Endothelial cell of umbilical vein (primary cell): ENCODE results near the gene SORCS2. TPM values are rescaled to one million over a fixed set of nuclear protein-coding genes. Genes with fewer than 3 reads are reported as not detected.

Source experiments
- BruUV-seq: library from RNA; stranded (reverse); fragments of 400-500 nt; replicated peaks from 2 replicates; lab custom pipeline; 2021; lab: Mats Ljungman, UMichigan
- CTCF ChIA-PET: fragments of 300-600, 350-600 bp; sonication (Branson Sonifier 250); formaldehyde crosslinking; loops from one replicate; lab custom pipeline; 2021; ENCODE audit warnings: antibody characterized with exemption, inconsistent platforms; lab: Charles Lee
- POLR2A ChIA-PET: fragments of 300-600, 350-600 bp; sonication (Branson Sonifier 250); formaldehyde crosslinking; loops from one replicate; lab custom pipeline; 2021; ENCODE audit warnings: antibody characterized with exemption, inconsistent platforms; lab: Charles Lee
- DNase-seq: peaks from one replicate; pipeline ENCODE4 v3.0.0-alpha.2; 2011; ENCODE audit warnings: low read depth, low spot score
- FAIRE-seq: peaks from 2 replicates; lab custom pipeline; 2011; peaks lifted over from hg19 to GRCh38; lab: Jason Lieb, UNC
- H2AFZ ChIP-seq: 2 replicates; pipeline ENCODE4 v1.6.0; 2012; ENCODE audit warnings: low read depth, low read length, control low read depth, inconsistent platforms
- H3K27ac ChIP-seq: 2 replicates; pipeline ENCODE4 v1.5.1; 2011; ENCODE audit warnings: low read depth, mild to moderate bottlenecking, control low read depth, low read length, moderate library complexity; ENCODE audit not compliant: insufficient read depth
- H3K27me3 ChIP-seq, 2 experiments: 2 replicates each; pipeline versions ENCODE4 v1.6.0 to v1.6.1; 2011; ENCODE audit warnings: low read length in 2 of 2, mixed read lengths in 1 of 2; ENCODE audit not compliant: control insufficient read depth in 2 of 2, insufficient read depth in 2 of 2
- H3K36me3 ChIP-seq, 2 experiments: 2 replicates in 1 of 2; 3 replicates in 1 of 2; pipeline ENCODE4 v1.5.1; 2011; ENCODE audit warnings: low read length in 2 of 2, mild to moderate bottlenecking in 1 of 2, moderate library complexity in 1 of 2; ENCODE audit not compliant: control insufficient read depth in 2 of 2, insufficient read depth in 2 of 2; ENCODE audit errors: extremely low read depth in 1 of 2
- H3K4me1 ChIP-seq: 3 replicates; pipeline ENCODE4 v1.5.1; 2011; ENCODE audit warnings: mild to moderate bottlenecking, low read length; ENCODE audit not compliant: control insufficient read depth, insufficient read depth; ENCODE audit errors: extremely low read depth
- H3K4me2 ChIP-seq: 2 replicates; pipeline ENCODE4 v1.6.1; 2011; ENCODE audit warnings: low read length, control low read depth, mixed read lengths; ENCODE audit not compliant: insufficient read depth
- H3K4me3 ChIP-seq, 3 experiments: fragments of 200-600 bp in 1 of 3; sonication (generic), shearing (Covaris generic) in 1 of 3; replicated peaks in 1 of 3; 2 replicates each; pipeline ENCODE4 v1.5.1; 2011 to 2016; ENCODE audit warnings: control low read depth in 3 of 3, low read length in 3 of 3, mild to moderate bottlenecking in 2 of 3, inconsistent platforms in 1 of 3, low read depth in 1 of 3, moderate library complexity in 1 of 3; ENCODE audit not compliant: insufficient read depth in 1 of 3
- H3K79me2 ChIP-seq: 2 replicates; pipeline ENCODE4 v1.6.0; 2012; ENCODE audit warnings: low read length, inconsistent platforms; ENCODE audit not compliant: control insufficient read depth, insufficient read depth
- H3K9ac ChIP-seq: replicated peaks from 2 replicates; pipeline ENCODE3; 2011; ENCODE audit warnings: low read length, control low read depth; ENCODE audit not compliant: insufficient read depth; ENCODE audit errors: extremely low read depth
- H3K9me1 ChIP-seq: replicated peaks from 3 replicates; pipeline ENCODE4 v1.6.0; 2011; ENCODE audit warnings: mild to moderate bottlenecking, low read length; ENCODE audit not compliant: control insufficient read depth, insufficient read depth; ENCODE audit errors: extremely low read depth
- H3K9me3 ChIP-seq: replicated peaks from 2 replicates; pipeline ENCODE4 v1.5.1; 2012; ENCODE audit warnings: low read length, inconsistent platforms; ENCODE audit not compliant: control insufficient read depth, insufficient read depth
- H4K20me1 ChIP-seq: replicated peaks from 2 replicates; pipeline ENCODE3; 2011; ENCODE audit warnings: mild to moderate bottlenecking, low read length; ENCODE audit not compliant: control insufficient read depth, insufficient read depth; ENCODE audit errors: extremely low read depth
- EZH2 ChIP-seq: IDR thresholded peaks from 2 replicates; pipeline ENCODE4 v1.6.1; 2012; ENCODE audit warnings: borderline replicate concordance, low read depth, mild to moderate bottlenecking, moderate library complexity, low read length, inconsistent platforms; ENCODE audit not compliant: severe bottlenecking
- FOS ChIP-seq: IDR thresholded peaks from 2 replicates; pipeline ENCODE4 v1.6.1; 2011; ENCODE audit warnings: mild to moderate bottlenecking, low read length, moderate library complexity, borderline replicate concordance; ENCODE audit not compliant: insufficient read depth
- GATA2 ChIP-seq: IDR thresholded peaks from 2 replicates; pipeline ENCODE4 v1.7.0; 2011; ENCODE audit warnings: low read depth, mild to moderate bottlenecking, moderate library complexity, mixed read lengths, low read length; ENCODE audit not compliant: insufficient read length, insufficient read depth
- JUN ChIP-seq: IDR thresholded peaks from 2 replicates; pipeline ENCODE4 v1.6.1; 2011; ENCODE audit warnings: borderline replicate concordance, low read depth; ENCODE audit not compliant: insufficient read length, insufficient read depth
- MYC ChIP-seq: IDR thresholded peaks from one replicate; pipeline ENCODE4 v1.6.1; 2011; ENCODE audit warnings: mild to moderate bottlenecking, low read depth, low read length
- POLR2A ChIP-seq: IDR thresholded peaks from 2 replicates; pipeline ENCODE4 v1.6.1; 2012; ENCODE audit warnings: low read depth, mild to moderate bottlenecking, control low read depth, low read length
- POLR2AphosphoS5 ChIP-seq: IDR thresholded peaks from 2 replicates; pipeline ENCODE4 v1.6.1; 2012; ENCODE audit warnings: low read depth, mild to moderate bottlenecking, control low read depth, low read length, moderate library complexity; ENCODE audit not compliant: insufficient read depth
- dilution Hi-C: fragments of 300-500 bp; cut with MboI; formaldehyde crosslinking; loops from one replicate; pipeline ENCODE4 v1.15.0; 2019; ENCODE audit warnings: low sequenced_read_pairs; ENCODE audit not compliant: extremely low pct_ligation_motif_present
- intact Hi-C: fragments of 100-400 bp; cut with micrococcal nuclease; formaldehyde crosslinking; loops from one replicate; pipeline ENCODE4 v1.10.0; 2022
- polyA plus RNA-seq, 4 experiments: library from polyadenylated mRNA; depleted of rRNA in 3 of 4; stranded (reverse) in 3 of 4; unstranded in 1 of 4; fragments of >200 nt; gene quantifications; 2 replicates each; pipeline versions ENCODE4 v1.2.1 to v1.2.3, GENCODE V29; 2011 to 2012; ENCODE audit warnings: missing spikeins in 1 of 4
- total RNA-seq: library from RNA; stranded (reverse); gene quantifications from 2 replicates; pipeline ENCODE4 v1.2.3, GENCODE V29; 2021
- TF ChIP-seq, protein P1 (sequence below), 2 donors: IDR thresholded peaks; 1 replicate in 1 of 2; 2 replicates in 1 of 2; pipeline ENCODE4 v1.5.1; 2011; ENCODE audit warnings: low read length in 2 of 2, mild to moderate bottlenecking in 2 of 2, moderate library complexity in 2 of 2, control low read depth in 1 of 2, inconsistent platforms in 1 of 2, low read depth in 1 of 2; ENCODE audit not compliant: insufficient read depth in 1 of 2; ENCODE audit errors: extremely low read depth in 1 of 2
- TF ChIP-seq, protein P2 (sequence below): IDR thresholded peaks from 2 replicates; pipeline ENCODE4 v1.6.1; 2011; ENCODE audit not compliant: insufficient read depth, insufficient read length

Gene SORCS2
- total and polyA plus RNA-seq, 2 donors (not counting 3 experiments of a cell fraction or from before 2014, with no cell fraction given), result not detected

DNA sequence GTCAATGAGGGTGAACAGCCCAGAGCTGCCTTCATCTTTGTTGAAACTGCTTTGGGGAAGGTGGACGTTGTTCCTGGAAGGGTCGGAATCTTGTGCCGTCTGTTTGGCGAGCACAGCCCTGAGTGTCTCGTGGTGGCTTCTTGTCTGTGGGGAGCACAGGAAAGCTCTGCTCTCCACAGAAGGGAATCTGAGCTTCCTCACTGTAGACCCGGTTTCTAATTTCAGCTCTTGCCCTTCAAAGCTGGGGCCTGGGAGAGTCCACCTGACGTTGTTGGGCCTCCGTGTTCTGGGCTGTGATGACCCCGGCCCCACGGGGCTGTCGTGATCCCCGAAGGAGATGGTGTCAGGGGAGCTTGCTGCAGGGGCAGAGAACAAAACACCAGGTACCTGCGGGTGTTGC, 47.5 kb downstream of the SORCS2 start:
- dilution Hi-C loops, result no loop called here

More for the DNA sequence above, 47.5 kb downstream of the SORCS2 start:
- FAIRE-seq (no peak), DNase-seq (no peak)
- ChIA-PET CTCF (no interaction called here), POLR2A (no interaction called here)
- BruUV-seq, result no TSS peak
- Histone ChIP-seq H3K4me2 (no peak overlapping the region), H3K9ac (no peak overlapping the region), H3K4me3 (no peak overlapping the region), H3K9me3 (no peaks in the 10 kb centered on the region), H3K36me3 (no peaks in the 10 kb centered on the region), H3K27me3 (no peaks in the 10 kb centered on the region), H4K20me1 (no peaks in the 10 kb centered on the region), H3K79me2 (no peaks in the 10 kb centered on the region), H3K9me1 (no peaks in the 10 kb centered on the region), H3K27ac (no peak overlapping the region), H3K4me1 (no peaks in the 10 kb centered on the region), H2AFZ (no peak overlapping the region)
- TF ChIP-seq, protein P1, sequence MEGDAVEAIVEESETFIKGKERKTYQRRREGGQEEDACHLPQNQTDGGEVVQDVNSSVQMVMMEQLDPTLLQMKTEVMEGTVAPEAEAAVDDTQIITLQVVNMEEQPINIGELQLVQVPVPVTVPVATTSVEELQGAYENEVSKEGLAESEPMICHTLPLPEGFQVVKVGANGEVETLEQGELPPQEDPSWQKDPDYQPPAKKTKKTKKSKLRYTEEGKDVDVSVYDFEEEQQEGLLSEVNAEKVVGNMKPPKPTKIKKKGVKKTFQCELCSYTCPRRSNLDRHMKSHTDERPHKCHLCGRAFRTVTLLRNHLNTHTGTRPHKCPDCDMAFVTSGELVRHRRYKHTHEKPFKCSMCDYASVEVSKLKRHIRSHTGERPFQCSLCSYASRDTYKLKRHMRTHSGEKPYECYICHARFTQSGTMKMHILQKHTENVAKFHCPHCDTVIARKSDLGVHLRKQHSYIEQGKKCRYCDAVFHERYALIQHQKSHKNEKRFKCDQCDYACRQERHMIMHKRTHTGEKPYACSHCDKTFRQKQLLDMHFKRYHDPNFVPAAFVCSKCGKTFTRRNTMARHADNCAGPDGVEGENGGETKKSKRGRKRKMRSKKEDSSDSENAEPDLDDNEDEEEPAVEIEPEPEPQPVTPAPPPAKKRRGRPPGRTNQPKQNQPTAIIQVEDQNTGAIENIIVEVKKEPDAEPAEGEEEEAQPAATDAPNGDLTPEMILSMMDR (IDR thresholded peaks at IDR 0.05; ENCODE audit: extremely low read depth in 1 of 2, insufficient read depth in 1 of 2, low read depth in 1 of 2, low read length in 2 of 2), result no peak
- TF ChIP-seq MYC (no peak), EZH2 (no peak), FOS (no peak), POLR2A (no peak), JUN (no peak), GATA2 (no peak), POLR2AphosphoS5 (no peak)
- TF ChIP-seq, protein P2, sequence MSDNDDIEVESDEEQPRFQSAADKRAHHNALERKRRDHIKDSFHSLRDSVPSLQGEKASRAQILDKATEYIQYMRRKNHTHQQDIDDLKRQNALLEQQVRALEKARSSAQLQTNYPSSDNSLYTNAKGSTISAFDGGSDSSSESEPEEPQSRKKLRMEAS, result no peak
- intact Hi-C loops, result no loop called here
